GM12875 (cell line): ENCODE data around the gene PAQR5.
"Not testable (repeated sequence)": the region's sequence is repeated elsewhere in the genome, so short reads cannot be mapped to it uniquely, and the experiment has no call there.

Source experiments
- H3K4me3 ChIP-seq: one replicate; pipeline ENCODE4 v1.5.1; 2011; ENCODE audit warnings: low read depth, low read length, control low read depth
- TF ChIP-seq, protein P1 (sequence below): IDR thresholded peaks from 2 replicates; pipeline ENCODE4 v1.5.1; 2011; ENCODE audit warnings: low read depth, mild to moderate bottlenecking, control low read depth, inconsistent platforms, low read length, moderate library complexity, borderline replicate concordance; ENCODE audit not compliant: insufficient read depth

PAQR5 gene

DNA sequence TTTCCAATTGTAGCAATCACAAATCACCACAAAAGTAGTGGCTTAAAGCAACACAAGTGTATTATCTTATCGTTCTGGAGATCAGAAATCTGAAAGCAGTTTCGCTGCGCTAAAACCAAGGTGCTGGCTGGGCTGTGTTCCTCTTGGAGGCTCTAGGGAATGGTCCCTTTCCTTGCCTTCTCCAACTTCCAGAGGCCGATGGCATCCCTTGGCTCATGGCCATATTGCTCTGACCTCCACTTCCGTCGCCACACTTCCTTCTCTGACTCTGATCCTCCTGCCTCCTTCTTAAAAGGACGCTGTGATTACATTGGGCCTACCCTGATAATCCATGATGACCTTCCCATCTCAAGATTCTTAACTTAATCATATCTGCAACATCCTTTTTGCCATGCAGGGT lies 10.7 kb upstream of the PAQR5 start:
- TF ChIP-seq, protein P1, sequence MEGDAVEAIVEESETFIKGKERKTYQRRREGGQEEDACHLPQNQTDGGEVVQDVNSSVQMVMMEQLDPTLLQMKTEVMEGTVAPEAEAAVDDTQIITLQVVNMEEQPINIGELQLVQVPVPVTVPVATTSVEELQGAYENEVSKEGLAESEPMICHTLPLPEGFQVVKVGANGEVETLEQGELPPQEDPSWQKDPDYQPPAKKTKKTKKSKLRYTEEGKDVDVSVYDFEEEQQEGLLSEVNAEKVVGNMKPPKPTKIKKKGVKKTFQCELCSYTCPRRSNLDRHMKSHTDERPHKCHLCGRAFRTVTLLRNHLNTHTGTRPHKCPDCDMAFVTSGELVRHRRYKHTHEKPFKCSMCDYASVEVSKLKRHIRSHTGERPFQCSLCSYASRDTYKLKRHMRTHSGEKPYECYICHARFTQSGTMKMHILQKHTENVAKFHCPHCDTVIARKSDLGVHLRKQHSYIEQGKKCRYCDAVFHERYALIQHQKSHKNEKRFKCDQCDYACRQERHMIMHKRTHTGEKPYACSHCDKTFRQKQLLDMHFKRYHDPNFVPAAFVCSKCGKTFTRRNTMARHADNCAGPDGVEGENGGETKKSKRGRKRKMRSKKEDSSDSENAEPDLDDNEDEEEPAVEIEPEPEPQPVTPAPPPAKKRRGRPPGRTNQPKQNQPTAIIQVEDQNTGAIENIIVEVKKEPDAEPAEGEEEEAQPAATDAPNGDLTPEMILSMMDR = no peak
- H3K4me3 ChIP-seq = no peak overlapping the region

DNA sequence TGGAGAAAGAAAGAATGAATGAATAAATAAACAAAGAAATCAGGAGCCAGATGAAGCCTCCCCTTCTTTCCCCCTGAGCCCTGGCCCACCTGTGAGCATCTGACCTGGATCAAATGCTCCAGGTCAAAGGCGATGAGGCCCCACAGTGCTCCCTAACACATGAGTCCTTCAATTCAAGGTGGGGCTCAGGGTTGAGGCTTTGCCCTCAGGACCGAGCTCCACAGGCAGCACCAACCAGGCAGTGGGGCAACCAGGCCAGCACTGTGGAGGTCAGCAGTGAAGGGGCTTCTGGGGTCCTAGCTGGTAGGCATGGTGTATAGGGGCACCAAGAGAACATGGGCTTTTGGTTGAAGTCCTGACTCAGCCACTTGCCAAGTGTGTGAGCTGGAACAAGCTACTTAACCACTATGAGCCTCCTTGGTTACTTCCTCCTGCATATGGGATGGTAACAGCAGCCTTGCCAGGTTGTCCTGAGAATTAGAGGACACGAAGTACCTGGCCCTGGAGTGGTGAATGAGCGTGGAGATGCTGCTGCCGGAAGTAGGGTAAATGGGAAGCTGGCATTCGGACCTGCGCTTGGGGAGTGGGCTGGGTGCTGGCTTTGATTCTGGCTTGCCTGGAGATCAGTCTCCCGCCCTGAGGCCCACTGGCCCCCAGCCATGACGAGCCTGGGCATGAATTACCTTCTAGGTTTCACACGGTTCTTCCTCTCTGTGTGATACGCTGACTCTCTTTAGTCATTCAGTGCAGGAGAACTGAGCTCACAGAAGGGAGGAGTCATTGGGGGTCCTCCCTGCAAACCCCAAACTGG lies 10.0 kb upstream of the PAQR5 start:
- TF ChIP-seq, protein P1 = no peak
- no peak overlapping the region for H3K4me3 ChIP-seq

DNA sequence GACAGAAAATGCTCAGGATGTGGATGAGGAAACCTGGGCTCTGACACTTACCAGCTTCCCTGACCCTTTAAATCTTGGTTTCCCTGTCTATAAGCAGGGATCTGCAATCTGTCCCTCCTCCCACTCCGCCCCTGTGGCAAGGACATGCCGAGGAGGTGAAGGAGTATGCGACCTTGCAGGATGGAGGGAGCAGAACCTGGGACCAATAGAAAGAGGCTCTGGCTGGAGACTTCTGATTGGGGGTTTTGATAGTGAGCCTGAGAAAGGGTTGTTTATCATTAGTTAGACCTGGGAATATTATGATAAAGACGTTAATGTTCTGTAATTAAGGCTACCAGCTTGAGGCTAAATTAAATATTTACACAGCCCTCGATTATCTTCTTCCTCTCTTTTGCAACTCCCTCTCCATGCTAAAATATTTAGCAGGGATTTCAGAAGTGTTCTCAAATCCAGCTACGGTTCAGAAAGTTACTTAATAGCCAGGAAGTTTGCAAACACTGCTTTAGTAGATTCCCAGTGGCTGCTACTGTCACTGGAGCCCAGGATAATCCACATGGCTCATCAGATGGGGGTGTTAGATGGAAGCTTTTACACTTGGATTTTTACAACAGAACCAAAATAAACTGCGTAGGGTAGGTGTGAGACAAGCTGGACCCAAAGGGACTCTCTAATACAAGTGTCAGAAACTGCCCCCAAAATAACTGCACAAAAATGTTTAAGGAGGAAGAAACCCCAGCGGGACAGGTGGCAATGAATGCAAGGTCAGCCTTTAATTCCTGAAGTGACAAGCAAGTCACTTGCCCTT lies 9.2 kb upstream of the PAQR5 start:
- TF ChIP-seq, protein P1 = no peak
- no peak overlapping the region for H3K4me3 ChIP-seq

DNA sequence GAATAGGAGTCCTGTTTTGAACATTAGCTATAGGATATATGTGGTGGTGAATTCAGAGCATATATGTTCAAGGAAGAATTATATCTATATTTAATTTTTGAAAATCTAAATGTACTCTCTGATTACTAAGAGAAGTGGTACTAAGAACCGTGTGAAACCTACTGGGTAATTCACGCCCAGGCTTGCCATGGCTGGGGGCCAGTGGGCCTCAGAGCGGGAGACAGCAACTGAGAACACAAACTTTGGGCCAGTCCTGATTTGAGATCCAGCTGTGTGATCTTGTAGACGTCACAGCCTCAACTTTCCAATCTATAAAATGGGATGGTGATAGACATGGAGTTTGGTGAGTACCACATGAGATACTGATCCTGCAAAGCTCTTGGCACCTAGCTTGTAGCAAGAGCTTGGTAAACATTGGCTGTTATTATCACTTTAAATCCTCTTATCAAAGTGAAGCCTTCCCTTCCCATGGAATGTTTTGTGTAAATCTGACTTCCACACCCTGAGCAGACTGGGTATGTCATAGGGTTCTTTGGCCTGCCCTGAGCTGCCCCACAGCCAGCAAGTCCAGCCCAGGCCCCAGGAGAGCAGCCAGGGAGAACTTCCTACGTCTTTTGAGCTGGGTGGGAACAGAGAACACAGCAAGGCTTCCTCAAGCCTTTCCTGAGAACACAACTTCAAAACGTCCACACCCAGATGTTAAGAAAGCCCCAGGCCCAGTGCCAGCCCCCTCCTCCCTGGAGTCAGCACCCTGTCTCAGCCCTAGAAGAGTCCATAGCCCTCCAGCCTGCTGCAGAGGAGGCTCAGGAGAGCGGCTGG lies 8.2 kb upstream of the PAQR5 start:
- H3K4me3 ChIP-seq = no peak overlapping the region
- TF ChIP-seq, protein P1 = no peak

DNA sequence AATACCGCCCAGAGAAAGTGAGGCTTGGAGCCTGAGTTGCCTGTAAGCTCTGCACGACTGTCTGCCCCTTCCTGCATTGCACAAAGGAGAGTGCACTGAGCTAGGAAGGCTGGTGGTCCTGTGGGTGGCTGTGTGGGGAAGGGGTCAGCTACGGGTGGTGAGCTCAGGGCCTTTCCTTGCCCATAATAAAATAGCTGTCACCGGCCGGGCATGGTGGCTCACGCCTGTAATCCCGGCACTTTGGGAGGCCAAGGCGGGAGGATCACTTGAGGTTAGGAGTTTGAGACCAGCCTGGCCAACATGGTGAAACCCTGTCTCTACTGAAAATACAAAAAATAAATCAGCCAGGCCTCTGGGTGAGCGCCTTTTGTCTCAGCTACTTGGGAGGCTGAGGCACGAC lies 7.1 kb upstream of the PAQR5 start:
- H3K4me3 ChIP-seq = not testable (repeated sequence)

DNA sequence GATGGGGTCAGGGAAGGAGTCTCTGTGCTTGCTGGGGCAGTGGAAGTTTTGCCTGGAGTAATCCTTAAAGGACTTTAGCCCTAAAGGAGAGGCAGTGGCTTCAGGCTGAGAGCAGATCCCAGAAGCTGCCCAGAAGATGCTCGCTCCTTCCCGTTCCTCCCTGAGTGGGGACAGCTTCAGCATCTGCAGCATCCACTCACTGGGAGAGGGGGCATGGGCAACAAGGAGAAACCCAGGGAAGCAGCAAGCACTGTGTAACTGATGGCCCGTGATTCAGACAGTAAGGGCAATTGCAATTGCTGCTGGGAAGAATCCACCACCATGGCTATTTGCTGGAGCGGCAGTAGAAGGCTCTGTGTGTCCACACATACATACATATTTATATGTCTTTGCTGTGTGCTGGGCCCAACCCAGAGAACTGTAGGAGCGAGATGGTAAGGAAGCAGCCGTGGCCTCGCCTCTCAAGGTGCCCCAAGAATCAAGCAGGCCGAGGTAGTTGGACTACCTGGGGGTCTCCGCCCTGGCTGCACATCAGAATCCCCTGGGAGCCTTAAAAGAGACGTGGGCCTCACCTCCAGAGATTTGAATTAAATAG lies 5.8 kb upstream of the PAQR5 start:
- TF ChIP-seq, protein P1 = no peak
- H3K4me3 ChIP-seq = no peak overlapping the region
